HCT116 (cell line): ENCODE data around the gene ZNHIT2. TPM values are rescaled to one million over a fixed set of nuclear protein-coding genes. Genes with fewer than 3 reads are reported as not detected.

ENCODE experiments used
- ATAC-seq: fragments of 200-7000 bp; cut with Tn5 transposase; 2 replicates; pipeline ENCODE4 v1.9.1; 2020; ENCODE audit warnings: mild to moderate bottlenecking, moderate library complexity
- BruUV-seq: library from RNA; stranded (reverse); fragments of 400-500 nt; replicated peaks from 2 replicates; lab custom pipeline; 2021; lab: Mats Ljungman, UMichigan
- CTCF ChIA-PET: fragments of 300-600 bp; sonication (Branson Sonifier 250); formaldehyde crosslinking; loops from one replicate; lab custom pipeline; 2021; ENCODE audit warnings: antibody characterized with exemption; lab: Charles Lee
- POLR2A ChIA-PET: fragments of 300-600, 350-600 bp; sonication (Branson Sonifier 250); formaldehyde crosslinking; loops from one replicate; lab custom pipeline; 2021; ENCODE audit warnings: antibody characterized with exemption; lab: Charles Lee
- RAD21 ChIA-PET, 2 experiments: fragments of 300-600 bp; sonication (Branson Sonifier 250); formaldehyde crosslinking; loops; one replicate each; lab custom pipeline; 2023; ENCODE audit warnings: low total read pairs in 2 of 2; ENCODE audit not compliant: uncharacterized antibody in 2 of 2, unreplicated experiment in 2 of 2, low non-redundant PET in 1 of 2; lab: Charles Lee
- DNase-seq: peaks from one replicate; pipeline ENCODE4 v3.0.0-alpha.2; 2010; ENCODE audit warnings: low read depth, low spot score
- H2AFZ ChIP-seq: fragments of 200-600 bp; shearing (Covaris generic), sonication (generic); 2 replicates; pipeline ENCODE4 v1.6.1; 2017; ENCODE audit warnings: low read depth, mixed run types, mixed read lengths, antibody characterized with exemption, low read length; ENCODE audit not compliant: poor library complexity, severe bottlenecking
- H3K27ac ChIP-seq: 2 replicates; pipeline ENCODE4 v1.5.1; 2012; ENCODE audit warnings: low read depth, low read length
- H3K27me3 ChIP-seq: fragments of 200-600 bp; sonication (generic); 2 replicates; pipeline ENCODE4 v1.6.1; 2016; ENCODE audit warnings: mixed run types, low read length, mixed read lengths; ENCODE audit not compliant: insufficient read depth
- H3K36me3 ChIP-seq, 2 experiments: fragments of 200-500 bp in 1 of 2; fragments of 200-600 bp in 1 of 2; sonication (Bioruptor generic) in 1 of 2; sonication (generic) in 1 of 2; 2 replicates each; pipeline versions ENCODE4 v1.5.1 to v1.6.1; 2014 to 2016; ENCODE audit warnings: low read length in 2 of 2, inconsistent platforms in 1 of 2, mixed read lengths in 1 of 2, mixed run types in 1 of 2; ENCODE audit not compliant: insufficient read depth in 2 of 2, control insufficient read depth in 1 of 2
- H3K4me1 ChIP-seq, 2 experiments: fragments of 200-600 bp in 1 of 2; sonication (generic) in 1 of 2; 2 replicates each; pipeline versions ENCODE4 v1.5.1 to v1.6.1; 2012 to 2017; ENCODE audit warnings: low read length in 2 of 2, inconsistent platforms in 1 of 2, mild to moderate bottlenecking in 1 of 2, mixed read lengths in 1 of 2, mixed run types in 1 of 2, moderate library complexity in 1 of 2; ENCODE audit not compliant: insufficient read depth in 2 of 2, control insufficient read depth in 1 of 2
- H3K4me2 ChIP-seq: fragments of 200-600 bp; sonication (generic); 2 replicates; pipeline ENCODE4 v1.6.1; 2017; ENCODE audit warnings: mixed run types, low read length, mixed read lengths
- H3K4me3 ChIP-seq, 2 experiments: fragments of 200-600 bp in 1 of 2; sonication (generic) in 1 of 2; replicated peaks in 1 of 2; 2 replicates each; pipeline ENCODE4 v1.5.1; 2011 to 2016; ENCODE audit warnings: low read length in 2 of 2, control low read depth in 1 of 2, low read depth in 1 of 2, mild to moderate bottlenecking in 1 of 2, mixed read lengths in 1 of 2, mixed run types in 1 of 2
- H3K79me2 ChIP-seq: fragments of 200-600 bp; sonication (generic); 2 replicates; pipeline ENCODE4 v1.6.1; 2017; ENCODE audit warnings: mild to moderate bottlenecking, mixed run types, low read length, moderate library complexity, mixed read lengths; ENCODE audit not compliant: insufficient read depth
- H3K9ac ChIP-seq: fragments of 200-600 bp; sonication (generic); 2 replicates; pipeline ENCODE4 v1.6.1; 2016; ENCODE audit warnings: low read length, mixed read lengths
- H3K9me2 ChIP-seq: fragments of 200-600 bp; sonication (generic), shearing (Covaris generic); 2 replicates; pipeline ENCODE4 v1.6.1; 2017; ENCODE audit warnings: mixed run types, mild to moderate bottlenecking, moderate library complexity; ENCODE audit not compliant: insufficient read depth
- H3K9me3 ChIP-seq, 2 experiments: fragments of 200-500 bp in 1 of 2; fragments of 200-600 bp in 1 of 2; sonication (Bioruptor generic) in 1 of 2; sonication (generic) in 1 of 2; 2 replicates each; pipeline ENCODE4 v1.6.1; 2014 to 2017; ENCODE audit warnings: low read length in 2 of 2, mixed read lengths in 2 of 2, inconsistent platforms in 1 of 2, low read depth in 1 of 2, mild to moderate bottlenecking in 1 of 2, mixed run types in 1 of 2, moderate library complexity in 1 of 2; ENCODE audit not compliant: control insufficient read depth in 1 of 2, insufficient read depth in 1 of 2
- H4K20me1 ChIP-seq: fragments of 200-600 bp; sonication (generic), shearing (Covaris generic); 2 replicates; pipeline ENCODE4 v1.6.1; 2017; ENCODE audit warnings: mixed run types, mild to moderate bottlenecking, moderate library complexity; ENCODE audit not compliant: insufficient read depth
- CTCF ChIP-seq, 3 experiments: fragments of 200-600 bp in 1 of 3; sonication (generic) in 1 of 3; IDR thresholded peaks in 2 of 3; conservative IDR thresholded peaks in 1 of 3; 2 replicates each; pipeline ENCODE4 v1.5.1; 2012 to 2017; ENCODE audit warnings: low read depth in 2 of 3, low read length in 2 of 3, antibody characterized with exemption in 1 of 3, borderline replicate concordance in 1 of 3, control low read depth in 1 of 3, mild to moderate bottlenecking in 1 of 3, mixed read lengths in 1 of 3, mixed run types in 1 of 3, moderate library complexity in 1 of 3; ENCODE audit not compliant: insufficient read depth in 1 of 3
- EGR1 ChIP-seq: IDR thresholded peaks from 2 replicates; pipeline ENCODE4 v1.6.1; 2012; ENCODE audit warnings: low read depth
- JUND ChIP-seq: IDR thresholded peaks from 2 replicates; pipeline ENCODE4 v1.6.1; 2012
- POLR2A ChIP-seq: IDR thresholded peaks from 2 replicates; pipeline ENCODE4 v1.7.0; 2011; ENCODE audit warnings: borderline replicate concordance; ENCODE audit not compliant: insufficient read depth, insufficient read length; ENCODE audit errors: extremely low read depth
- POLR2AphosphoS5 ChIP-seq: IDR thresholded peaks from 2 replicates; pipeline ENCODE4 v1.6.1; 2011; ENCODE audit warnings: mild to moderate bottlenecking, low read depth, low read length, moderate library complexity
- YY1 ChIP-seq: IDR thresholded peaks from 2 replicates; pipeline ENCODE4 v1.6.1; 2011; ENCODE audit warnings: low read length, low read depth, moderate library complexity, mild to moderate bottlenecking; ENCODE audit not compliant: insufficient replicate concordance; ENCODE audit errors: extremely low read depth
- ZFX ChIP-seq: fragments of 450-650 bp; IDR thresholded peaks from 2 replicates; pipeline ENCODE4 v1.6.1; 2017
- ZNF274 ChIP-seq: fragments of 200-500 bp; sonication (Bioruptor generic); IDR thresholded peaks from 2 replicates; pipeline ENCODE4 v1.6.1; 2014; ENCODE audit warnings: mild to moderate bottlenecking, low read depth, low read length, inconsistent platforms
- intact Hi-C: fragments of 100-400 bp; cut with micrococcal nuclease; formaldehyde crosslinking; loops from 2 replicates; pipeline ENCODE4 v1.10.0; 2022
- total RNA-seq: library from RNA; stranded (reverse); gene quantifications from one replicate; pipeline ENCODE4 v1.2.1, GENCODE V29; 2021; ENCODE audit not compliant: unreplicated experiment
- TF ChIP-seq, protein P1 (sequence below): IDR thresholded peaks from 2 replicates; pipeline ENCODE4 v1.6.1; 2012; ENCODE audit warnings: low read depth
- TF ChIP-seq, protein P2 (sequence below): IDR thresholded peaks from 2 replicates; pipeline ENCODE4 v1.6.1; 2012

Gene ZNHIT2
- total RNA-seq, 1 experiment from 2014 or later = 18.8 TPM

GRCh38 chr11:65163684-65164083 is 46.2 kb upstream of the ZNHIT2 start:
- no TSS peak for BruUV-seq
- H3K36me3 ChIP-seq = no peaks in the 10 kb centered on the region
- H3K79me2 ChIP-seq = no peaks in the 10 kb centered on the region
- ATAC-seq (no peak), DNase-seq (no peak)
- no peaks in the 10 kb centered on the region; a peak in 1 of 4 replicates for H3K4me1 ChIP-seq
- H3K27me3 ChIP-seq = no peaks in the 10 kb centered on the region
- H4K20me1 ChIP-seq = no peaks in the 10 kb centered on the region
- H3K9me2 ChIP-seq = no peaks in the 10 kb centered on the region
- H3K4me3 ChIP-seq = no peak overlapping the region
- H3K9ac ChIP-seq = no peak overlapping the region
- ChIA-PET RAD21 (no interaction called here), POLR2A (no interaction called here), CTCF (no interaction called here)
- TF ChIP-seq ZFX = no peak
- TF ChIP-seq, protein P1, sequence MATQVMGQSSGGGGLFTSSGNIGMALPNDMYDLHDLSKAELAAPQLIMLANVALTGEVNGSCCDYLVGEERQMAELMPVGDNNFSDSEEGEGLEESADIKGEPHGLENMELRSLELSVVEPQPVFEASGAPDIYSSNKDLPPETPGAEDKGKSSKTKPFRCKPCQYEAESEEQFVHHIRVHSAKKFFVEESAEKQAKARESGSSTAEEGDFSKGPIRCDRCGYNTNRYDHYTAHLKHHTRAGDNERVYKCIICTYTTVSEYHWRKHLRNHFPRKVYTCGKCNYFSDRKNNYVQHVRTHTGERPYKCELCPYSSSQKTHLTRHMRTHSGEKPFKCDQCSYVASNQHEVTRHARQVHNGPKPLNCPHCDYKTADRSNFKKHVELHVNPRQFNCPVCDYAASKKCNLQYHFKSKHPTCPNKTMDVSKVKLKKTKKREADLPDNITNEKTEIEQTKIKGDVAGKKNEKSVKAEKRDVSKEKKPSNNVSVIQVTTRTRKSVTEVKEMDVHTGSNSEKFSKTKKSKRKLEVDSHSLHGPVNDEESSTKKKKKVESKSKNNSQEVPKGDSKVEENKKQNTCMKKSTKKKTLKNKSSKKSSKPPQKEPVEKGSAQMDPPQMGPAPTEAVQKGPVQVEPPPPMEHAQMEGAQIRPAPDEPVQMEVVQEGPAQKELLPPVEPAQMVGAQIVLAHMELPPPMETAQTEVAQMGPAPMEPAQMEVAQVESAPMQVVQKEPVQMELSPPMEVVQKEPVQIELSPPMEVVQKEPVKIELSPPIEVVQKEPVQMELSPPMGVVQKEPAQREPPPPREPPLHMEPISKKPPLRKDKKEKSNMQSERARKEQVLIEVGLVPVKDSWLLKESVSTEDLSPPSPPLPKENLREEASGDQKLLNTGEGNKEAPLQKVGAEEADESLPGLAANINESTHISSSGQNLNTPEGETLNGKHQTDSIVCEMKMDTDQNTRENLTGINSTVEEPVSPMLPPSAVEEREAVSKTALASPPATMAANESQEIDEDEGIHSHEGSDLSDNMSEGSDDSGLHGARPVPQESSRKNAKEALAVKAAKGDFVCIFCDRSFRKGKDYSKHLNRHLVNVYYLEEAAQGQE = no peak
- no peak for TF ChIP-seq POLR2AphosphoS5
- TF ChIP-seq JUND = no peak
- TF ChIP-seq CTCF (IDR thresholded peaks at IDR 0.05 in 2 of 3, conservative IDR thresholded peaks at IDR 0.05 in 1 of 3; ENCODE audit: borderline replicate concordance in 1 of 3, insufficient read depth in 1 of 3, low read depth in 2 of 3, low read length in 2 of 3) = no peak
- TF ChIP-seq, protein P2, sequence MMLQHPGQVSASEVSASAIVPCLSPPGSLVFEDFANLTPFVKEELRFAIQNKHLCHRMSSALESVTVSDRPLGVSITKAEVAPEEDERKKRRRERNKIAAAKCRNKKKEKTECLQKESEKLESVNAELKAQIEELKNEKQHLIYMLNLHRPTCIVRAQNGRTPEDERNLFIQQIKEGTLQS = no peak
- TF ChIP-seq POLR2A = no peak
- TF ChIP-seq EGR1 = no peak
- TF ChIP-seq ZNF274 = no peak
- no peak for TF ChIP-seq YY1
- H3K27ac ChIP-seq = no peak overlapping the region
- H3K4me2 ChIP-seq = no peak overlapping the region
- no peak overlapping the region for H2AFZ ChIP-seq
- H3K9me3 ChIP-seq = no peaks in the 10 kb centered on the region
- intact Hi-C loops = no loop called here
